RWPE2 (cell line): ENCODE measurements around the gene CENPX.

Experiments
- ATAC-seq: fragments of 200-7000 bp; cut with Tn5 transposase; 3 replicates; pipeline ENCODE4 v1.9.1; 2021; ENCODE audit warnings: low read depth
- DNase-seq: peaks from one replicate; pipeline ENCODE4 v3.0.0-alpha.2; 2020; ENCODE audit warnings: low spot score
- H3K27ac ChIP-seq: fragments of 450-650 bp; 2 replicates; pipeline ENCODE4 v1.5.1; 2017; ENCODE audit warnings: mild to moderate bottlenecking; ENCODE audit not compliant: poor library complexity, severe bottlenecking
- H3K27me3 ChIP-seq: fragments of 250-450 bp; sonication (Bioruptor Pico); 2 replicates; pipeline ENCODE4 v1.5.1; 2021; ENCODE audit warnings: mild to moderate bottlenecking, moderate library complexity; ENCODE audit not compliant: insufficient read depth, poor library complexity, severe bottlenecking
- H3K36me3 ChIP-seq: fragments of 250-450 bp; sonication (Bioruptor Pico); 2 replicates; pipeline ENCODE4 v1.5.1; 2020; ENCODE audit warnings: low read depth, mild to moderate bottlenecking, moderate library complexity
- H3K4me1 ChIP-seq: fragments of 250-450 bp; sonication (Bioruptor Pico); 2 replicates; pipeline ENCODE4 v1.5.1; 2021; ENCODE audit warnings: mild to moderate bottlenecking, moderate library complexity; ENCODE audit not compliant: insufficient read depth, poor library complexity, severe bottlenecking
- H3K4me3 ChIP-seq: fragments of 250-450 bp; sonication (Bioruptor Pico); 2 replicates; pipeline ENCODE4 v1.5.1; 2021; ENCODE audit warnings: mild to moderate bottlenecking, moderate library complexity; ENCODE audit not compliant: severe bottlenecking
- H3K9me3 ChIP-seq: fragments of 250-450 bp; sonication (Bioruptor Pico); 2 replicates; pipeline ENCODE4 v1.5.1; 2021; ENCODE audit warnings: mild to moderate bottlenecking, moderate library complexity; ENCODE audit not compliant: severe bottlenecking
- TF ChIP-seq, protein P1 (sequence below): fragments of 450-650 bp; IDR thresholded peaks from one replicate; pipeline ENCODE4 v1.5.1; 2017; ENCODE audit warnings: mild to moderate bottlenecking, moderate library complexity; ENCODE audit not compliant: poor library complexity, severe bottlenecking

CENPX gene

DNA sequence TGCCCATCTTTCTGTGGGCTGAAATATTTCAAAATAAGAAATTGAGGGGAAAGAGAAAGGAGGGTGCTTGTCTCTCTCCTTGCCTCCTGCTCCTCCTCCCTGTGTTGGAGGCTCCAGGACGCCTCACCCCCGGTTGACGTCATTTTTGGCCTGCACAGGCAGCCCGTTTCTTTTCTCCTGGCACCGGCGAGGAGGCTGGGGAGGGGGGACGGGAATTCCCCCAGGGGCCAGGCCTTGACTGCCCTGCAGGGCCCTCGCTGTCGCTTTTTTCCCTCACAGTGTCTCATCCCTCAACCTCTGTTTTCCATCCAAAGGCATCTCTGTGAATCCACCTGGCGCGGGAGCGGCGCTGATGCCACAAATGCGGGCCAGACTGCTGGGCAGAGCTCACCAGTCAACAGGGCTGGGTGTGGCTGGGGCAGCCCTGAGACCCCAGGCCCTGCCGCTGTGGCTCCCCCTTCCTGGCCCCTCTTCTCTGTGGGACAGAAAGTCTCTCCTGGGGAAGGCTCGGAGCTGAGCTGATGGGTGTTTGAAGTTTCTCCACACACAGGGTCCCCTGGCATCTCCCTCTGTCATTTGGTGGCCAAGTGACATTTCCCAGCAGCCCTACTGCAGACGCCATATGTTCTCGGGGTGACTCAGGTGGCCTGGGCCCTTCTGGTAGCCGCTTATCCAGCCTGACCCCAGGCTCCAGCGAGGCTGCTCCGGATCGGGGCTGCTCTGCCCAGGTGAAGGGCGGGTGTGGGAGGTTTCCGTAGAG is 16.0 kb downstream of the CENPX start:
- H3K27ac ChIP-seq, result no peak overlapping the region
- H3K9me3 ChIP-seq, result no peaks in the 10 kb centered on the region
- peaks cover 23% of the 10 kb centered on the region for H3K4me1 ChIP-seq
- H3K36me3 ChIP-seq, result no peaks in the 10 kb centered on the region
- no peak overlapping the region for H3K4me3 ChIP-seq
- H3K27me3 ChIP-seq, result no peaks in the 10 kb centered on the region
- DNase-seq (no peak), ATAC-seq (no peak)
- TF ChIP-seq, protein P1, sequence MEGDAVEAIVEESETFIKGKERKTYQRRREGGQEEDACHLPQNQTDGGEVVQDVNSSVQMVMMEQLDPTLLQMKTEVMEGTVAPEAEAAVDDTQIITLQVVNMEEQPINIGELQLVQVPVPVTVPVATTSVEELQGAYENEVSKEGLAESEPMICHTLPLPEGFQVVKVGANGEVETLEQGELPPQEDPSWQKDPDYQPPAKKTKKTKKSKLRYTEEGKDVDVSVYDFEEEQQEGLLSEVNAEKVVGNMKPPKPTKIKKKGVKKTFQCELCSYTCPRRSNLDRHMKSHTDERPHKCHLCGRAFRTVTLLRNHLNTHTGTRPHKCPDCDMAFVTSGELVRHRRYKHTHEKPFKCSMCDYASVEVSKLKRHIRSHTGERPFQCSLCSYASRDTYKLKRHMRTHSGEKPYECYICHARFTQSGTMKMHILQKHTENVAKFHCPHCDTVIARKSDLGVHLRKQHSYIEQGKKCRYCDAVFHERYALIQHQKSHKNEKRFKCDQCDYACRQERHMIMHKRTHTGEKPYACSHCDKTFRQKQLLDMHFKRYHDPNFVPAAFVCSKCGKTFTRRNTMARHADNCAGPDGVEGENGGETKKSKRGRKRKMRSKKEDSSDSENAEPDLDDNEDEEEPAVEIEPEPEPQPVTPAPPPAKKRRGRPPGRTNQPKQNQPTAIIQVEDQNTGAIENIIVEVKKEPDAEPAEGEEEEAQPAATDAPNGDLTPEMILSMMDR, result no peak

DNA sequence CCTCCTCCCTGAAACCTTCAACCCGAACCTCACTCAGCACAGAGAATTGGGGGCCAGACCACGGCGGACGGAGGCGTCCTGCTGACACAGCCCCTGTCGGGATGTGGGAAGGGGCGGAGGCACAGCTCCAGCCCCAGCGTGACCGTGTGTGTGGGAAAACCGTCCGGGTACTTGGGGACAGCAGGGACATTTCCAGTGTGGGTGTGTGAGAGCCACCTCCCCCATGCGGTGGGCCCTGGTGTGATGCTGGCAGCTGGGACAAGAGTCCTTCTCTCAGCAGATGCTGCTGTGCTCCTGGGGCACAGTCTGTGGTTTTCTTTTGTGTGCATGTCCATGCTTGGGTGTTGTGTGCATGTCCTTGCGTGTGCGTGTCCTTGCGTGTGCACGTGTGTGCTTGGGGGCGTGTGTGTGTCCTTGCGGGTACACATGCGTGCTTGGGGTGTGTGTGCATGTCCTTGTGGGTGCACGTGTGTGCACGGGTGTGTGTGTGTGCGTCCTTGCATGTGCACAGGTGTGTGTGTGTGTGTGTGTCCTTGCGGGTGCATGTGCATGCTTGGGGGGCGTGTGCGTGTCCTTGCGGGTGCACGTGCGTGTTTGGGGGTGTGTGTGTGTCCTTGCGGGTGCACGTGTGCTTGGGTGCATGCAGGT is 16.9 kb downstream of the CENPX start:
- H3K4me1 ChIP-seq, result peaks cover 23% of the 10 kb centered on the region
- no peak overlapping the region for H3K27ac ChIP-seq
- H3K27me3 ChIP-seq, result no peaks in the 10 kb centered on the region
- H3K4me3 ChIP-seq, result no peak overlapping the region
- TF ChIP-seq, protein P1, result no peak
- no peak for DNase-seq
- H3K9me3 ChIP-seq, result no peaks in the 10 kb centered on the region
- no peaks in the 10 kb centered on the region for H3K36me3 ChIP-seq
- no peak for ATAC-seq

DNA sequence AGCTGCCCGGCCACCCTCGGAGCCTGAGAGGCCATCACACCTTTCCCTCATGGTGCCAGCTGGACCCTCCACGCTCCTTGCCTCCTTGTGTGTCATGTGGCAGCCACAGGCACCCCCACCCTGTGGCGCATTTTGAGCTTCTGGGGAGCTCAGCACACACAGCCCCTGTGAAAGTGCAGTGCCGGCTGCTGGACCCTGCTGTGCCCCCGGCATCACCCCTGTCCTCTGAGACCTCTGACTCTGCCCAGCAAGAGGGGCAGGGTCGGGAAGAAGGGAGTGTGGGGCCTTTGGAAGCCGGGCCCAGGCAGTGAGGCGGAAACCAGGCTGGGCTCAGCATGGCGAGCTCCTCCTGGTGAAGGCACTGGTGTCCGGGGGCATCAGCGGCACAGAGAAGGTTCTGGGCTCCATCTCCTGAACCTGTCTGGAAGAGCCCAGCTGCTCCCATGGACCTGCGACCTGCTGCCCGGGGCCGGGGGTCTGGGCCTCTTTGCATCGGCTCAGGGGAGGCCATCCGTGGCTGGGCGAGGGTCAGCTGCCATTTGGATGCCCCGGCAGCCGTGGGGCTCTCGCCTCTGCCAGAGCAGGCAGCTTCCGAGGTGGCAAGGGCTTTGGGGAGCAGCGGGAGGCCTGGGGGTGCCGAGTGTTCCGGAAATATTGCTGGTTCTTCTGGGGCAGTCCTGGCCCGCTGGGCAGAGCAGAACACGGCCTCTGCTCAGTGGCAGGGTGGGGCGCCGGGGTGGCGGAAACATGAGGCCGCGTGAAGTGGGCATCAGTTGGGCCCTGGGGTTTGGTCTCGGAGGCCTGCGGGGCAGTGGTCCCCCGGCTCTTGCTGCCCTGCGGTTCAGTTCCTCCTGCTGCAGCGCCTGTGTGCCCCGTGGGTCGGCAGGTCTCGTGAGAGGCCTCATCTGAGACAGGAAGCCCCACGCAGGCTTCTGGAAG is 17.9 kb downstream of the CENPX start:
- no peak for DNase-seq

DNA sequence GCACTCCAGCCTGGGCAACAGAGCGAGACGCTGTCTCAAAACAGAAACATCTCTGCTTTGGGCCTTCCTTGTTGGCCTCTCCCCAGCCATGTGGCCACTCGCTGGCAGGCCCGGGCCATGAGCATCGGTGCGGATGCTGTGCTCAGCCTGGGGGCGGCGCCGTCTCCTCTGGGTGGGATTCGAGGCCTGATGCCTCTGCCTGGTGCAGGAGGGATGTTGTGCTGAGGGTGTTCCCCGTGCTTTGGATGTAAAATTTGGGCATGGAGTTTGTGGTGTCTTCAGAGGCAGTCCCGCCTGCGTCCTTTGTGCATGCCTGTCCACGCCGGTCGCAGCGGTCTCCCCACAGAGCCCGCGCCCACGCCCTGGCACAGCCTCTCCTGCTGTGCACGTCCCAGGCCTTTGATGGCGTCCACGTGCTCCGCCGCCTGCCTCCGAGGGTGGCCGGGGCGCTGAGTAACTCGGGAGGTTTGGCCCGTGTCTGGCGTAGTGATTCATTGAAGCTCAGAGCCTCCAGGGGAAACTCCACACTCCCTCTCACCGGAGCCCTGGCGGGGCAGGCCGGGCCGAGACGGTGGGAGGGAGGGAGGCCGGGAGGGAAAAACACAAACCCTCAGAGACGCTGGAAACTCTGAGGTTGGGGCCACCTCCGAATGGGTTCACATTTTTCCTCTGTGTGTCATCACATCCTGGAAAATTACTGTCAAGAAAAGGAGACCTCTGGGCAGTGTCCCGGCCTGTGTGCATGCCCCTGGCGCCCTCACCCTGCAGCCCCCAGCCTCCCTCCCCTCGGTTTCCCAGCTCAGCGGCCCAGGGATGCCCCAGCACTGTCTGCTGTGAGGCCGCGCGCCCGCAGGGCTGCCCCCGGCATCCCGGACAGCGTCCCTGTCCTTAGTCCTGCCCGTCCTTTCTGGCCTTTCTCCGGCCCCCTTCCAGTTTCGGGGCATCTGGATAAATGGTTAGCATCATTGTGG is 19.0 kb downstream of the CENPX start:
- TF ChIP-seq, protein P1, result no peak
- no peak overlapping the region for H3K4me3 ChIP-seq
- H3K27me3 ChIP-seq, result no peaks in the 10 kb centered on the region
- peak overlapping the region; percentile 77 for H3K27ac ChIP-seq
- ATAC-seq, result peak; percentile 94
- H3K9me3 ChIP-seq, result no peaks in the 10 kb centered on the region
- no peaks in the 10 kb centered on the region for H3K36me3 ChIP-seq
- peaks cover 23% of the 10 kb centered on the region for H3K4me1 ChIP-seq
- peak; percentile 96 for DNase-seq

More for the DNA sequence above, 17.9 kb downstream of the CENPX start:
- Histone ChIP-seq H3K36me3 (no peaks in the 10 kb centered on the region), H3K27me3 (no peaks in the 10 kb centered on the region), H3K4me3 (no peak overlapping the region), H3K9me3 (no peaks in the 10 kb centered on the region), H3K4me1 (peaks cover 23% of the 10 kb centered on the region), H3K27ac (peak overlapping the region; percentile 77)
- TF ChIP-seq, protein P1, result no peak
- ATAC-seq, result no peak
